Hypothalamus (tissue), 51 donors: ENCODE results near the gene OR2A14.
"Not testable (repeated sequence)": the region's sequence is repeated elsewhere in the genome, so short reads cannot be mapped to it uniquely, and the experiment has no call there.

Experiments
- DNase-seq, 51 donors: peaks; one replicate each; lab custom pipeline; 2025; lab: John Stamatoyannopoulos, UW

The OR2A14 gene

GRCh38 chr7:144148224-144148827 is 25.4 kb downstream of the OR2A14 start:
- no peak for DNase-seq

GRCh38 chr7:144158861-144159260 is 35.9 kb downstream of the OR2A14 start:
- DNase-seq = no peak

- DNase-seq = no peak
Measured at GRCh38 chr7:144164784-144165183, 41.8 kb downstream of the OR2A14 start.

GRCh38 chr7:144171594-144172350 is 48.8 kb downstream of the OR2A14 start:
- not testable (repeated sequence) for DNase-seq

- DNase-seq = no peak
Measured at GRCh38 chr7:144174613-144175012, 51.6 kb downstream of the OR2A14 start.

GRCh38 chr7:144178380-144179164 is 55.6 kb downstream of the OR2A14 start:
- peak in 1 of 51 donors; percentile 8 for DNase-seq

- DNase-seq = not testable (repeated sequence)
Measured at GRCh38 chr7:144179165-144179479, 56.1 kb downstream of the OR2A14 start.
